OCI-LY7 (cell line): ENCODE data around the gene NAV2.

ENCODE experiments used
- CTCF ChIP-seq: fragments of 200-600 bp; sonication (generic); conservative IDR thresholded peaks from 2 replicates; pipeline ENCODE4 v1.5.1; 2014; ENCODE audit warnings: mild to moderate bottlenecking, antibody characterized with exemption, low read length, moderate library complexity, mixed read lengths
- EZH2phosphoT487 ChIP-seq: fragments of 200-600 bp; sonication (generic); IDR thresholded peaks from 2 replicates; pipeline ENCODE4 v1.6.1; 2018; ENCODE audit warnings: low read depth, borderline replicate concordance, mild to moderate bottlenecking, mixed run types, antibody characterized with exemption, low read length, moderate library complexity, mixed read lengths

- TF ChIP-seq CTCF = no peak
- no peak for TF ChIP-seq EZH2phosphoT487
These were observed 329.5 kb downstream of the NAV2 start for GRCh38 chr11:20042045-20042639.
